NT2/D1 (cell line): Measurements from ENCODE around the gene TTC6.

Source experiments
- DNase-seq: peaks from one replicate; pipeline ENCODE4 v3.0.0-alpha.2; 2011; ENCODE audit warnings: low read depth, low spot score
- H3K27me3 ChIP-seq: 2 replicates; pipeline ENCODE4 v1.6.0; 2011; ENCODE audit warnings: mild to moderate bottlenecking; ENCODE audit not compliant: insufficient read length, insufficient read depth
- H3K36me3 ChIP-seq: 2 replicates; pipeline ENCODE4 v1.6.1; 2011; ENCODE audit warnings: mild to moderate bottlenecking, low read length, mixed read lengths; ENCODE audit not compliant: insufficient read depth, insufficient read length
- H3K4me1 ChIP-seq: 2 replicates; pipeline ENCODE4 v1.5.1; 2011; ENCODE audit not compliant: insufficient read depth, insufficient read length
- H3K4me3 ChIP-seq: 2 replicates; pipeline ENCODE4 v1.5.1; 2011; ENCODE audit warnings: low read depth; ENCODE audit not compliant: insufficient read length
- H3K9ac ChIP-seq: 2 replicates; pipeline ENCODE4 v1.6.0; 2011; ENCODE audit warnings: low read depth; ENCODE audit not compliant: insufficient read length
- H3K9me3 ChIP-seq: 2 replicates; pipeline ENCODE4 v1.5.1; 2011; ENCODE audit warnings: mild to moderate bottlenecking, low read length; ENCODE audit not compliant: insufficient read depth
- SUZ12 ChIP-seq: IDR thresholded peaks from 2 replicates; pipeline ENCODE4 v1.6.1; 2011; ENCODE audit not compliant: insufficient read length, insufficient read depth; ENCODE audit errors: extremely low read depth
- YY1 ChIP-seq: IDR thresholded peaks from 2 replicates; pipeline ENCODE4 v1.6.1; 2011; ENCODE audit not compliant: insufficient read length, insufficient read depth
- ZNF274 ChIP-seq: IDR thresholded peaks from 2 replicates; pipeline ENCODE4 v1.6.1; 2011; ENCODE audit warnings: mild to moderate bottlenecking, low read depth, low read length

TTC6 gene

GRCh38 chr14:37587131-37587803 is 8.2 kb upstream of the TTC6 start:
- Histone ChIP-seq H3K4me3 (no peak overlapping the region), H3K36me3 (no peaks in the 10 kb centered on the region), H3K27me3 (peaks cover 100% of the 10 kb centered on the region), H3K9ac (no peak overlapping the region), H3K4me1 (no peaks in the 10 kb centered on the region), H3K9me3 (no peaks in the 10 kb centered on the region; the same call in 1 of the 2 replicates)
- TF ChIP-seq ZNF274 (no peak), YY1 (no peak), SUZ12 (no peak)
- DNase-seq, result no peak

- Histone ChIP-seq H3K36me3 (no peaks in the 10 kb centered on the region), H3K9ac (peak overlapping the region; percentile 50), H3K9me3 (no peaks in the 10 kb centered on the region; the same call in 1 of the 2 replicates), H3K4me1 (no peaks in the 10 kb centered on the region), H3K4me3 (peak overlapping the region; percentile 24), H3K27me3 (peaks cover 100% of the 10 kb centered on the region)
- TF ChIP-seq ZNF274 (no peak), SUZ12 (peak; percentile 89), YY1 (no peak)
- no peak for DNase-seq
Observed at GRCh38 chr14:37587881-37588666, 7.4 kb upstream of the TTC6 start.

- H3K4me3 ChIP-seq, result peak overlapping the region; percentile 24
- H3K9me3 ChIP-seq, result no peaks in the 10 kb centered on the region; the same call in 1 of the 2 replicates
- no peaks in the 10 kb centered on the region for H3K36me3 ChIP-seq
- no peak for DNase-seq
- H3K4me1 ChIP-seq, result no peaks in the 10 kb centered on the region
- TF ChIP-seq YY1 (no peak), SUZ12 (no peak), ZNF274 (no peak)
- peaks cover 100% of the 10 kb centered on the region for H3K27me3 ChIP-seq
- H3K9ac ChIP-seq, result no peak overlapping the region
Observed at GRCh38 chr14:37588667-37588955, 6.8 kb upstream of the TTC6 start.

GRCh38 chr14:37588956-37589714 is 6.3 kb upstream of the TTC6 start:
- Histone ChIP-seq H3K9ac (no peak overlapping the region), H3K27me3 (peaks cover 100% of the 10 kb centered on the region), H3K36me3 (no peaks in the 10 kb centered on the region), H3K4me1 (no peaks in the 10 kb centered on the region), H3K4me3 (no peak overlapping the region), H3K9me3 (no peaks in the 10 kb centered on the region; the same call in 1 of the 2 replicates)
- TF ChIP-seq ZNF274 (no peak), YY1 (no peak), SUZ12 (no peak)
- DNase-seq, result no peak

GRCh38 chr14:37589715-37590427 is 5.6 kb upstream of the TTC6 start:
- Histone ChIP-seq H3K9ac (no peak overlapping the region), H3K36me3 (no peaks in the 10 kb centered on the region), H3K9me3 (no peaks in the 10 kb centered on the region; the same call in 1 of the 2 replicates), H3K27me3 (peaks cover 99% of the 10 kb centered on the region), H3K4me1 (no peaks in the 10 kb centered on the region), H3K4me3 (no peak overlapping the region)
- TF ChIP-seq ZNF274, result no peak
- no peak for TF ChIP-seq SUZ12
- no peak for TF ChIP-seq YY1
- no peak for DNase-seq

GRCh38 chr14:37590428-37591139 is 4.8 kb upstream of the TTC6 start:
- TF ChIP-seq SUZ12, result no peak
- no peak for TF ChIP-seq ZNF274
- no peak for TF ChIP-seq YY1
- DNase-seq, result no peak
- no peaks in the 10 kb centered on the region; the same call in 1 of the 2 replicates for H3K9me3 ChIP-seq
- H3K36me3 ChIP-seq, result no peaks in the 10 kb centered on the region
- no peak overlapping the region for H3K9ac ChIP-seq
- H3K4me1 ChIP-seq, result no peaks in the 10 kb centered on the region
- H3K27me3 ChIP-seq, result peaks cover 95% of the 10 kb centered on the region
- H3K4me3 ChIP-seq, result no peak overlapping the region
